Esophagus squamous epithelium (tissue), 4 donors: ENCODE measurements around the gene NELFCD.

Experiments
- POLR2A ChIP-seq, 4 donors: fragments of 450-650 bp; IDR thresholded peaks; one replicate each; pipeline ENCODE4 v1.6.1; 2017; ENCODE audit warnings: antibody characterized with exemption in 4 of 4, mild to moderate bottlenecking in 4 of 4, moderate library complexity in 3 of 4
- TF ChIP-seq, protein P1 (sequence below), 6 experiments: fragments of 450-650 bp in 4 of 6; fragments of 200-600 bp in 2 of 6; sonication (generic) in 2 of 6; IDR thresholded peaks; one replicate each; pipeline ENCODE4 v1.5.1; 2016 to 2019; ENCODE audit warnings: antibody characterized with exemption in 6 of 6, mild to moderate bottlenecking in 4 of 6, moderate library complexity in 4 of 6

GRCh38 chr20:58992911-58993310 lies 11.9 kb downstream of the NELFCD start:
- TF ChIP-seq, protein P1, sequence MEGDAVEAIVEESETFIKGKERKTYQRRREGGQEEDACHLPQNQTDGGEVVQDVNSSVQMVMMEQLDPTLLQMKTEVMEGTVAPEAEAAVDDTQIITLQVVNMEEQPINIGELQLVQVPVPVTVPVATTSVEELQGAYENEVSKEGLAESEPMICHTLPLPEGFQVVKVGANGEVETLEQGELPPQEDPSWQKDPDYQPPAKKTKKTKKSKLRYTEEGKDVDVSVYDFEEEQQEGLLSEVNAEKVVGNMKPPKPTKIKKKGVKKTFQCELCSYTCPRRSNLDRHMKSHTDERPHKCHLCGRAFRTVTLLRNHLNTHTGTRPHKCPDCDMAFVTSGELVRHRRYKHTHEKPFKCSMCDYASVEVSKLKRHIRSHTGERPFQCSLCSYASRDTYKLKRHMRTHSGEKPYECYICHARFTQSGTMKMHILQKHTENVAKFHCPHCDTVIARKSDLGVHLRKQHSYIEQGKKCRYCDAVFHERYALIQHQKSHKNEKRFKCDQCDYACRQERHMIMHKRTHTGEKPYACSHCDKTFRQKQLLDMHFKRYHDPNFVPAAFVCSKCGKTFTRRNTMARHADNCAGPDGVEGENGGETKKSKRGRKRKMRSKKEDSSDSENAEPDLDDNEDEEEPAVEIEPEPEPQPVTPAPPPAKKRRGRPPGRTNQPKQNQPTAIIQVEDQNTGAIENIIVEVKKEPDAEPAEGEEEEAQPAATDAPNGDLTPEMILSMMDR (IDR thresholded peaks at IDR 0.05): no peak
- no peak for TF ChIP-seq POLR2A (IDR thresholded peaks at IDR 0.05)
